ENCODE data around the gene B4GAT1. TPM values are rescaled to one million over a fixed set of nuclear protein-coding genes. Genes with fewer than 3 reads are reported as not detected.

Gene B4GAT1
- total and polyA plus RNA-seq, 10 of the 15 experiments (the other 5 are each of a cell fraction or from before 2014, with no cell fraction given) = 0.55 to 11.1 (median 4.3) TPM

DNA sequence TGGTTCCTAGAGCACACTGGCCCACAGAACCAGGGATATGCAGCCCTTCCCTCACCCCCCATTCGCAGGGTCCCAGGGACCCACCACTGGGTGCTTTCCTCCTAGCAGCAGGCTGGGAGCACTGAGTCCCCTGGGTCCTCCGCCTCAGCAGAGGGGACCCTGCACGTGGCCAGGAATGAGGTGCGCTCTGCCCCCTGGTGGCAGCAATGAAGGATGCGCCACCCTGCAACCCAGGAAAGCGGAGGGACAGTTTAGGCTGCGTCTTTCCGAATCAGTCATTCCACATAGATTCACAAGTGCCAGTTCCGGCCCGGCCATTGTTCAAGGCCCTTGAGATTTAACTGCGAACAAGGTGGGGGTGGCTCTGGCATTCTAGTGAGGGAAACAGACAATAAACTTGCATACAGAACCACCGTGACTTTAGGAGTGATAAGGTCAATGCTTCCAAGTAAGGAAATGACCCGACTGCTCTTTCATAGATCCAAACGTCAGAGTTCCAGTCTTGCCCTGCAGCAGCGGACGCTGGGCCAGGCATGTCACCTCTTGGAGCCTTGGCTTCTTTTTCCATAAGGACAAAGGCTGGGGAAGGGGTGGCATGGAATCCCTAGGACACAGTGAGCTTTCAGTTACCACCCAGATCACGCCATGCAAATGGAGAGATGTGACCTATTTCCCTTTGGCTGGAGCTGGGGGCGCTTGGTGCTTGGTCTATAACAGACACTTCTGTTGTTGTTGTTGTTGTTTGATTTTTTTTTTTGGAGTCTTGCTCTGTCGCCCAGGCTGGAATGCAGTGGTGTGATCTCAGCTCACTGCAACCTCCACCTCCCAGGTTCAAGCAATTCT lies 18.9 kb downstream of the B4GAT1 start (continued):
- no peak for TF ChIP-seq MYB (IDR thresholded peaks at IDR 0.05; ENCODE audit: borderline replicate concordance, low read depth, low read length)
- TF ChIP-seq SPI1 (IDR thresholded peaks at IDR 0.05; ENCODE audit: borderline replicate concordance, insufficient read depth, low read depth, low read length) = no peak; the same call in 1 of the 2 replicates
- peak; percentile 98 for TF ChIP-seq SMC3 (IDR thresholded peaks at IDR 0.05; ENCODE audit: borderline replicate concordance, low read length)
- TF ChIP-seq, protein P1, sequence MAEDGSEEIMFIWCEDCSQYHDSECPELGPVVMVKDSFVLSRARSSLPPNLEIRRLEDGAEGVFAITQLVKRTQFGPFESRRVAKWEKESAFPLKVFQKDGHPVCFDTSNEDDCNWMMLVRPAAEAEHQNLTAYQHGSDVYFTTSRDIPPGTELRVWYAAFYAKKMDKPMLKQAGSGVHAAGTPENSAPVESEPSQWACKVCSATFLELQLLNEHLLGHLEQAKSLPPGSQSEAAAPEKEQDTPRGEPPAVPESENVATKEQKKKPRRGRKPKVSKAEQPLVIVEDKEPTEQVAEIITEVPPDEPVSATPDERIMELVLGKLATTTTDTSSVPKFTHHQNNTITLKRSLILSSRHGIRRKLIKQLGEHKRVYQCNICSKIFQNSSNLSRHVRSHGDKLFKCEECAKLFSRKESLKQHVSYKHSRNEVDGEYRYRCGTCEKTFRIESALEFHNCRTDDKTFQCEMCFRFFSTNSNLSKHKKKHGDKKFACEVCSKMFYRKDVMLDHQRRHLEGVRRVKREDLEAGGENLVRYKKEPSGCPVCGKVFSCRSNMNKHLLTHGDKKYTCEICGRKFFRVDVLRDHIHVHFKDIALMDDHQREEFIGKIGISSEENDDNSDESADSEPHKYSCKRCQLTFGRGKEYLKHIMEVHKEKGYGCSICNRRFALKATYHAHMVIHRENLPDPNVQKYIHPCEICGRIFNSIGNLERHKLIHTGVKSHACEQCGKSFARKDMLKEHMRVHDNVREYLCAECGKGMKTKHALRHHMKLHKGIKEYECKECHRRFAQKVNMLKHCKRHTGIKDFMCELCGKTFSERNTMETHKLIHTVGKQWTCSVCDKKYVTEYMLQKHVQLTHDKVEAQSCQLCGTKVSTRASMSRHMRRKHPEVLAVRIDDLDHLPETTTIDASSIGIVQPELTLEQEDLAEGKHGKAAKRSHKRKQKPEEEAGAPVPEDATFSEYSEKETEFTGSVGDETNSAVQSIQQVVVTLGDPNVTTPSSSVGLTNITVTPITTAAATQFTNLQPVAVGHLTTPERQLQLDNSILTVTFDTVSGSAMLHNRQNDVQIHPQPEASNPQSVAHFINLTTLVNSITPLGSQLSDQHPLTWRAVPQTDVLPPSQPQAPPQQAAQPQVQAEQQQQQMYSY (CRISPR knock-in tag; IDR thresholded peaks at IDR 0.05) = no peak
- TF ChIP-seq YBX1 (IDR thresholded peaks at IDR 0.05) = no peak
- TF ChIP-seq CHD2 (IDR thresholded peaks at IDR 0.05; ENCODE audit: borderline replicate concordance, low read depth, low read length) = no peak
- no peak for TF ChIP-seq NR2C1 (IDR thresholded peaks at IDR 0.05)
- TF ChIP-seq NR2F1 (conservative IDR thresholded peaks at IDR 0.05) = peak; percentile 18; the same call in 1 of the 2 replicates
- TF ChIP-seq, protein P2, sequence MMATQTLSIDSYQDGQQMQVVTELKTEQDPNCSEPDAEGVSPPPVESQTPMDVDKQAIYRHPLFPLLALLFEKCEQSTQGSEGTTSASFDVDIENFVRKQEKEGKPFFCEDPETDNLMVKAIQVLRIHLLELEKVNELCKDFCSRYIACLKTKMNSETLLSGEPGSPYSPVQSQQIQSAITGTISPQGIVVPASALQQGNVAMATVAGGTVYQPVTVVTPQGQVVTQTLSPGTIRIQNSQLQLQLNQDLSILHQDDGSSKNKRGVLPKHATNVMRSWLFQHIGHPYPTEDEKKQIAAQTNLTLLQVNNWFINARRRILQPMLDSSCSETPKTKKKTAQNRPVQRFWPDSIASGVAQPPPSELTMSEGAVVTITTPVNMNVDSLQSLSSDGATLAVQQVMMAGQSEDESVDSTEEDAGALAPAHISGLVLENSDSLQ (IDR thresholded peaks at IDR 0.05) = 0 out of 2 replicates have a peak, but pooled peaks have one; percentile 10
- TF ChIP-seq CREB1 (IDR thresholded peaks at IDR 0.05; ENCODE audit: low read depth) = no peak
- no peak for TF ChIP-seq POLR2A (IDR thresholded peaks at IDR 0.05; ENCODE audit: low read depth, low read length)
- TF ChIP-seq SMAD5 (IDR thresholded peaks at IDR 0.05; ENCODE audit: low read depth) = no peak
- TF ChIP-seq, protein P3, sequence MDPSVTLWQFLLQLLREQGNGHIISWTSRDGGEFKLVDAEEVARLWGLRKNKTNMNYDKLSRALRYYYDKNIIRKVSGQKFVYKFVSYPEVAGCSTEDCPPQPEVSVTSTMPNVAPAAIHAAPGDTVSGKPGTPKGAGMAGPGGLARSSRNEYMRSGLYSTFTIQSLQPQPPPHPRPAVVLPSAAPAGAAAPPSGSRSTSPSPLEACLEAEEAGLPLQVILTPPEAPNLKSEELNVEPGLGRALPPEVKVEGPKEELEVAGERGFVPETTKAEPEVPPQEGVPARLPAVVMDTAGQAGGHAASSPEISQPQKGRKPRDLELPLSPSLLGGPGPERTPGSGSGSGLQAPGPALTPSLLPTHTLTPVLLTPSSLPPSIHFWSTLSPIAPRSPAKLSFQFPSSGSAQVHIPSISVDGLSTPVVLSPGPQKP (IDR thresholded peaks at IDR 0.05; ENCODE audit: low read depth, low read length) = no peak
- TF ChIP-seq ETV6 (conservative IDR thresholded peaks at IDR 0.05 in 1 of 2, IDR thresholded peaks at IDR 0.05 in 1 of 2; ENCODE audit: borderline replicate concordance in 1 of 2, low read depth in 1 of 2) = no peak
- TF ChIP-seq PAX5 (IDR thresholded peaks at IDR 0.05; ENCODE audit: borderline replicate concordance, low read depth, low read length) = no peak
- TF ChIP-seq CREM (IDR thresholded peaks at IDR 0.05; ENCODE audit: low read depth) = no peak
- TF ChIP-seq NR2C2 (IDR thresholded peaks at IDR 0.05; ENCODE audit: borderline replicate concordance, control insufficient read depth, insufficient read length, low read depth) = no peak
- TF ChIP-seq, protein P4, sequence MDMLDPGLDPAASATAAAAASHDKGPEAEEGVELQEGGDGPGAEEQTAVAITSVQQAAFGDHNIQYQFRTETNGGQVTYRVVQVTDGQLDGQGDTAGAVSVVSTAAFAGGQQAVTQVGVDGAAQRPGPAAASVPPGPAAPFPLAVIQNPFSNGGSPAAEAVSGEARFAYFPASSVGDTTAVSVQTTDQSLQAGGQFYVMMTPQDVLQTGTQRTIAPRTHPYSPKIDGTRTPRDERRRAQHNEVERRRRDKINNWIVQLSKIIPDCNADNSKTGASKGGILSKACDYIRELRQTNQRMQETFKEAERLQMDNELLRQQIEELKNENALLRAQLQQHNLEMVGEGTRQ (IDR thresholded peaks at IDR 0.05; ENCODE audit: borderline replicate concordance, low read depth, low read length) = peak; percentile 55
- no peak for TF ChIP-seq ZZZ3 (IDR thresholded peaks at IDR 0.05; ENCODE audit: control insufficient read depth, insufficient read length, low read depth)
- TF ChIP-seq MXI1 (IDR thresholded peaks at IDR 0.05; ENCODE audit: low read depth, low read length) = peak; percentile 78
